Measurements from ENCODE around the gene GPC3. TPM values are rescaled to one million over a fixed set of nuclear protein-coding genes. Genes with fewer than 3 reads are reported as not detected.

The GPC3 gene
- total RNA-seq, 2 donors from 2014 or later = 0.66 to 1.4 TPM

DNA sequence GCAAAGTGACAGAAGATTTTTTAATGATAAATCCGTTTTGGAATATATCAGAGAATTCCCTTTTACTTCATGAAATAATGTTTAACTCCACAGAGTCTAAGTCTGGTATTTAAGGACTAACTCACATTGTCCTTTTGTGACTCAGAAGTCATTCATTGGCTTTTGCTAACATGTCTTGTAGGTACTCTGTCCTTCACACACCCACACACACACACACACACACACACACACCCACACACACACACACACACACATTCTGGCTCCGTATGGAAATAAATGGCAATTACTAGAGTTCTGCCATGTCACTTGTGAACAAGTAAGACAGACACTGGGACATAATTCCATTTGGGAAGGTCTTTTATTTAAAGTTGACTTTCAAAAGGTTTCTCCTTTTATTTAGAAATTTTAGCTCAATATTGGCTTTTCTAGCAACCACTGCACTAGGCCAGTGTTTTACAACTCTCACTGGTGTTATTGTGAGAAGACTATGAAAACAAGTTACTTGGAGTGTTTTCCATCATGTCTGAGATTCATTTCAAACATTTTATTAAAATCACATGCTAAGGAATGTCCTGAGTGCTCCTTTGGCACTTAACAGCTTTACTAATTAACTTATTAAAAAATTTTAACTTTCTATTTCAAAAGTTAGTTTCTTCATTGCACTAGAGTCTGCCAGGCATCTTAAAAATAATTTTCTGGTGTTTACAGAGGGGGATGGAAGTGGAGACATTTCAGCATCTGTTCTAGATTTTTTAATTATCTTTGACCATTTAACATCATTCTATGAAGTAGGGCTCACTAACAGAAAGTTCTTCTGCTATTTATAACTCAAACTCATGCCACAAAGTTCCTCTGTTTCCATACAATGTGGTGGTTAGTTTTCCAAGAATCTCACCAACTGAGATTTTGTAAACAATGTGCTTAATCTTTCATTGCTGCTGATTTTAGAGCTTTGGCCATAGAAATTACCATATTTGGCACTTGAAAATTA is 329.8 kb downstream of the GPC3 start:
- H3K36me3 Mint-ChIP-seq = no peaks in the 10 kb centered on the region
- no peak overlapping the region for H3K27ac Mint-ChIP-seq
- H3K9me3 Mint-ChIP-seq = no peaks in the 10 kb centered on the region
- ATAC-seq (no peak), DNase-seq (ENCODE audit: low spot score in 2 of 2) (no peak)

DNA sequence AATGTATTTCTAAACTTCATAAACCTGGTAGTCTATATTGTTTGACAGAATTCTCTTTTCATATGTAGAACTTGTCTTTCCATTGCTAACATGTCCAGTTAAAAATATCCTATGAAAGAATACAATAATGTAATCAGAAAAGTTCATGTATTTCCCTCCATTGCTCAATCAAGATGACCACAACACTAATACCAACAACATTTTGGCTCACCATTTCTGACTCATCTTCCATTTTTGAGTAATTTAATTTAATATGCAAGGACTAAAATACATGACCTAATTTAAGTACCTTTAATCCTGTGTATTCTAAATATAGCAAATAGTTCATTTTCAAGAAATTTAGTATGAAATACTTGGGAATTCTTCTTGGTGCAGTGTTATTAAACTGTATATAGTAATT is 330.6 kb downstream of the GPC3 start:
- Mint-ChIP-seq H3K9me3 (no peaks in the 10 kb centered on the region), H3K36me3 (no peaks in the 10 kb centered on the region), H3K27ac (no peak overlapping the region)
- ATAC-seq (no peak), DNase-seq (ENCODE audit: low spot score in 2 of 2) (no peak)

DNA sequence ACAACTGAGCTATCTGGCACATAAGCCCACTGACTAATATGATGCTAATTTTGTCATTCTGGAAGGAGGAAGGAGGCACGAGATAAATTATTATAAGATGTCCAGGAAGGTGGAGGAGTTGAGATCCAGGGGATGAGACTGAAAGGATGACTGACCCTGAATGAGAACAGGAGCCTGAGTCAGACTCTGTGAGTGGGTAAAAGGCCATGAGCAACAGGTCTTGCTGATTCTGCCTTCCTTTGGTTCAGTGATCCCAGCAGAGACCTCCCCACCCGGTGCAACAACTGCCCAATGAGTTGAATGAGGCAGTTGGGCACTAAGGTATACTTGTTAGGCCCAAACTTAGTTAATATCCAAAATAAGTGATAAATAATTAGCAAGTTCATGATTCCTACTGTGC is 332.0 kb downstream of the GPC3 start:
- no peak for ATAC-seq
- no peak overlapping the region for H3K27ac Mint-ChIP-seq
- H3K36me3 Mint-ChIP-seq = no peaks in the 10 kb centered on the region
- H3K9me3 Mint-ChIP-seq = no peaks in the 10 kb centered on the region
- no peak for DNase-seq (ENCODE audit: low spot score in 2 of 2)

DNA sequence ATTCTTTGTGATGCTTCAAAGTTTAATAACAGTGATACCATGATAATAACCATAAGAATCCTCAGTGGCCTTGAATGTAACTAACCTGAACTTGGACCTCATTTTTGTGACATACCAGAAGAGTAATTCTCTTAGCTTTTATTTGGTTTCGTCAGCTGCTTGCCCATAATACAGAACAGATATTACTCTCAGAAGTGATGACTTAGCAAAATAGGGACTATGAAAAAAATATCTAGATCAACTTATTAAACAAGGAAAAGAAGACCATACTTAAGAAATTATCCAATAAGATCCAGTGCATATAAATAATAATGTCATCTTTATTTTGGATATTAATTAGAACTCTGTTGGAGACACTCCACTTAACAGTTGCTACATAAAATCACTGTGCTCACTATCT is 333.2 kb downstream of the GPC3 start:
- H3K9me3 Mint-ChIP-seq = no peaks in the 10 kb centered on the region
- no peaks in the 10 kb centered on the region for H3K36me3 Mint-ChIP-seq
- H3K27ac Mint-ChIP-seq = no peak overlapping the region
- ATAC-seq (no peak), DNase-seq (ENCODE audit: low spot score in 2 of 2) (no peak)

DNA sequence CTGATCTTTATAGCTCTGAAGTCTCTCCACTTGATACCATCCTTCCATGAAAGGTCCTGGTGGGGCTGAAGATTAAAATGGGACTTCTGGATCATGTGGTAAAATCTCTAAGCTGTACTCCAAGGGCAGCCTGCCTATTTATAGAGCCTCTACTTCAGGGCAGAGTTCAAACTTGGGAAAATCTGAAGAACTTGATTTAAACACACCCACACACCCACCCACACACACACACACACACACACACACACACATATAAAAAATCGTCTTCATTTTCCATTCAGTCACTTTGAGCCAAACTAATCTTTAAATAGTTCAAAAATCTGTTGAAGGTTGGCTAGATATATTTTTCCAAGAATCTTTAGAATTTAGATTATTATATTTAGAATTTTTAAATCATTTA is 335.2 kb downstream of the GPC3 start:
- Mint-ChIP-seq H3K27ac (no peak overlapping the region), H3K36me3 (no peaks in the 10 kb centered on the region), H3K9me3 (no peaks in the 10 kb centered on the region)
- ATAC-seq (no peak), DNase-seq (ENCODE audit: low spot score in 2 of 2) (no peak)

DNA sequence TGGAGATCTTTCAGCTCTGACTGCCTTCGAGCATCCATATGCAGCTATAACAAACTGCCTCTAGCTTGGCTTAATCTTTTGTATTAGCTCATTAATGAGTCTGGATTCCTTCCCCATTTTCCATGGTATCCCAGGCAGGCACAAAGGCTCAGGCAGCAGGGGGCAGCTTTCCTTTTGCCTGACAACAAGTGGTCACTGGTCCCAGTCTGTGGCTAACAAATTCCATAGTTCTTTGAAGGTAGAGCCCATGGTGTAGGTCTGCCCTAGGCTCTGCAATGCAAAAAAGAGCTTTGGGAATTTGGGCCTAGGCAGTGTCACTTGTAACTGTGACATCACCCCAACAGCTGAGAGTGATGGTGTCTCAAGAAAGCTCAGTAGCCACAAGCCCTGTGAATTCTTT is 335.7 kb downstream of the GPC3 start:
- Mint-ChIP-seq H3K9me3 (no peaks in the 10 kb centered on the region), H3K36me3 (no peaks in the 10 kb centered on the region), H3K27ac (no peak overlapping the region)
- no peak for ATAC-seq
- no peak for DNase-seq (ENCODE audit: low spot score in 2 of 2)

DNA sequence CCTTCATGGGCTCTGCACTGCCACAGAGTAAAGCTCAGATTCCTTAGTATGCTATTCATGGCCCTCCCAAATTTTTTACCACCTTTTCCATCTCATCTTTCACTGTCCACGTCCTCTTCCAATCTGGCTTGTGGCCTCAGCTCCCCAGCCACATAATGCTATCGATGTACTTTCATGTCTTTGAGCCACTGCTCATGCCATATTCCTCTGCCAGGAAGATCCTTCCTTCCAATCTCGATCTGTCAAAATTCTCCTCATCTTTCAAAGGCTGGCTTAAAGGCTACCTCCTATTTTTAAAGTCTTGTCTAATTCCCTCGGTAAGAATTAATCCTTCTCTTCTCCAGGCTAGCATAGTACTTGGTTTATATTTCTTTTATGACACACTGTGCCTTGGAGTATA is 336.8 kb downstream of the GPC3 start:
- Mint-ChIP-seq H3K27ac (no peak overlapping the region), H3K9me3 (no peaks in the 10 kb centered on the region), H3K36me3 (no peaks in the 10 kb centered on the region)
- no peak for DNase-seq (ENCODE audit: low spot score in 2 of 2)
- ATAC-seq = no peak

DNA sequence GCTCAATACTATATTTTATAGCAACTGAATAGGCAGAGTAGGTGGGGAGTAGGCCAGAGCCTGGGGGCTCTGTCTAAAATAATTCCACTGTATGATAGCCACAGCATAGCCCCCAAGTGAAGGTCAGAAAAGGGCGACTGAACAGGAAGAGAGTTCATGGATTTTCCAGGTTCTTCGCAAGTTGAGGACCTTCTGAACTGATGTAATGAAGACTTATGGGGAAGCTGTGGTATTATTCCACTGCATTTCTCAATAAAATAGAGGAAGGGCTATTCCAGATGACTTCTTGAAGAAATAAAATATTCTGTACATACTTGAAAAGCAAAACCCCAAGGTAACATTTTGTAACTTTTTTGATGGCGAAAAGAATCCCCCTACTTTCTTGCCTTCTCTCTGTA is 338.7 kb downstream of the GPC3 start:
- H3K9me3 Mint-ChIP-seq = no peaks in the 10 kb centered on the region
- ATAC-seq = no peak
- no peak for DNase-seq (ENCODE audit: low spot score in 2 of 2)
- no peaks in the 10 kb centered on the region for H3K36me3 Mint-ChIP-seq
- H3K27ac Mint-ChIP-seq = no peak overlapping the region

DNA sequence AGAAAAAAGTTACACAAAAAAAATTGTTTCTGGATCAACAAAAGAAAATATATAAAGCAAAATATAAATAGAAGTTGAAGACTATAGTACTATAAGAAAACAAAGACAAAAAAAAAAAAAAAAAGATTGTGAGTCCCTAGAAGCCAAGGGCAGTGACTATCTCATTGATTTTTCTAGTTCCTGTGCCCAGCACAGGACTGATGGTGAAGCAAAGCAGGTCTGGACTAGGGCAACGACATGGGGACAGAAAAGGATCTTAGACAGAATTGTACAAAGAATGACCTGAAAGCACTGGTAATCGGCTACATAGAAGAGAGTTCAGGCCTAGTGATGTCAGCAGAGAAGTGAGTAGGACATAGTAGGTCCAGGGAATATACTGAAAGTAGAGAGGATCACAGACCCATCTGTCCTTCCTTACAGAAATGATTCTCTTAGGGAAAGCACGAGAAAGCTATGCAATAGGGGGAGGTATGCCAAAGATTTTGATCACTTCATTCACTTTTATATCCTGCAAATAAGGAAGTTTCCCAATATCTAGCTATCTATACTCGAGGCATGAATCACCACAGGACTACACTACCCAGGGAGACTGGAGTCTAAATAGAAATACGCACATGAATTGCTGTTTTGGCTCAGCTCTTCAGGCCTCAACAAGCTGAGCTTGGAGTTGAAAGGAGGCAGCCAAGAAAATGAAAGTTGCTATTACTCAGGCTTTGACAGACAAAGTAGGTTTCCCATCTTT is 339.2 kb downstream of the GPC3 start:
- ATAC-seq = no peak
- Mint-ChIP-seq H3K9me3 (no peaks in the 10 kb centered on the region), H3K27ac (no peak overlapping the region), H3K36me3 (no peaks in the 10 kb centered on the region)
- no peak for DNase-seq (ENCODE audit: low spot score in 2 of 2)

DNA sequence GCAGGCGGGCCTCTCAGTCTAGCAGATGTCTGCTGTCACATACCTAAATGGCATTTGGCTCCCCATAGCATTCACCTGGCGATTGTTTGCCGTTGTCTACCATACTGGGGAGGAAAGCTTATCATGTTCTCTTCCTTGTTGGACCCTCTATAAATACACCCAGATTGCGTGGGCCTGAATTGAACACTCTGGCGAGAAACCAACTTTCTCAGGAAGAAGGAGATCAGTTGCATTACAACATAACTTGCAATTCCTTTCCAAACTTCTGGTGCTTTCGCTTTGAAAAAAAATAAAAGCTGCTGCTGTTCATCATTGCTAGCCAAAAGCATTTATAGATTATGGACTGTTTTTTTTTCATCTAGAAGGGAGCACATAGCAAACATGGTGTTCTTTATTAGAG is 340.1 kb downstream of the GPC3 start:
- no peaks in the 10 kb centered on the region for H3K9me3 Mint-ChIP-seq
- H3K36me3 Mint-ChIP-seq = no peaks in the 10 kb centered on the region
- no peak overlapping the region for H3K27ac Mint-ChIP-seq
- no peak for DNase-seq (ENCODE audit: low spot score in 2 of 2)
- no peak for ATAC-seq

DNA sequence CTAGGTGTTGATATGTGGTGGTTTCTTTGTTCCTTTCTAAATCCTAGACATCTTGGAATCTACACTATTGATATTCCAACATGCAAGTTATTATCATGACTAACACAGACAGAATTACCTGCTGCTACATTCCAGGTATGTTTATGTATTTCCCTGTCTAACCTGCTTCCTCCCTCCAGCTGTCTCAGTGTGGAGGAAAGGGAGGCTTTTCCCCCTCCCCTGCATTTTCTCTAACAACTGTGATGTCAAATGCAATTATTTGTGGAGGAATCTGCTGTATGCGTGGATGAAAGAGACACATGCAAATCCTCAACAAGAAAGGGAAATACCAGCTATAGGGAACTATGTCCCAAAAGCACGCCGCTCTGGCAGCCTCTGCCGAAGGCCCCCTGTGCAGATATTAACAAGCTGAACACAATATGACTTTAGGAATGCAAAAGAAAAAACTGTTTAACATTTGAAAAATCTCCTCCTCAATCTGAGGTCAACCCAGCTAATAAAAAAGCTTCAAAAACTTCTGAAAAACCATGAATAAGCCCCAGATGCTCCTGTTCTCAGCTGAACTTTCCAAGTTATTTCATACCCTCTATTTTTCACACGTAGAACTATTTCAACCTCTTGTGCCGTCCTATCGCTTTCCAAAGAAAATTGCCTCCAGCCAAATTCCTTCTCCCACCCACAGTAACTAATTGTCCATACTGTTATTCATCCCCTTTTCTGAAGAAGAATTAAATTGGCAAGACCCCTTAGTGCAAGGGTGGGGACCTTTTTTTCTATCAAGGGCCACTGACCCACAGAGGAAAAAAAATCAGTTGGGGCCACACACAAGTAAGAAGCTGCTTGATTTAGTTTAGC is 345.0 kb downstream of the GPC3 start:
- DNase-seq (ENCODE audit: low spot score in 2 of 2) (no peak), ATAC-seq (no peak)
- no peak overlapping the region for H3K27ac Mint-ChIP-seq
- H3K36me3 Mint-ChIP-seq = no peaks in the 10 kb centered on the region
- H3K9me3 Mint-ChIP-seq = no peaks in the 10 kb centered on the region

DNA sequence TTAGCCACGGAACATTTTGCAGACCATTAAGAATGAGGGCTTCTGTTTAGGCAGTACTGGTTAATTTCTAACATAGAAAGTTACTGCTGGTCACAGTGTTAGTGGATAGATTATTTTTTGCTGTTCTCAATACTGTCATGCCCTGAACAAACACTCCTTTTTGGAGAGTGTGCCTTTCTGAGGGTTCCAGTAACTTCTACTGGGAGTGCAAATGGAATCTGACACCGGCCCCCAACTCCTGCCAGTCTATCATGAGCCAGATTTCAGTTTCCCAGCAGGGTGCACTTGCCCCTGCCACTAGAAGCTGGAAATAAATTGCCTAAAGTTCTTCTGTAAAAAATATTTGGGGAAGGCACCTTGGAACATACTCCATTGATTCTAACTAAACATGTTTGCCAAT is 345.7 kb downstream of the GPC3 start:
- Mint-ChIP-seq H3K9me3 (no peaks in the 10 kb centered on the region), H3K27ac (no peak overlapping the region), H3K36me3 (no peaks in the 10 kb centered on the region)
- DNase-seq (ENCODE audit: low spot score in 2 of 2) = no peak
- ATAC-seq = no peak

DNA sequence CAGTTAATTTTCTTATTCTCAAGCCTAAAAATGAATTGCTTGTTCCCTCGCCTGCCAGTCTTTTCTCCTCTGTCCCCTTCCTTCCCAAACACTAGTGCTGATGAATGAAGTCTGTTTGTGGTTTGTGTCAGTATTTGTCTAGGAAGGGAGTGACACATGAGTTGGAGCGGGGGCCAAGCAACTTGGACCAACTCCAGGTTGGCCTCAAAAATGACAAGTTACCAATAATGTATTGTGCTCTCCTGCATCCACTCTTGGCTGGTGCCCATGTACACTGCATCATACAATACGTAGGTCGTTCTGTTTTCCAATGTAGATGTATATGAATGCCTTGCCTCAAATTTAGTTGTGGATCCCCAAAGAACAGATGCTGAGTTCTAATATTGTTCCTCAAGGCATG is 347.1 kb downstream of the GPC3 start:
- Mint-ChIP-seq H3K36me3 (no peaks in the 10 kb centered on the region), H3K9me3 (no peaks in the 10 kb centered on the region), H3K27ac (no peak overlapping the region)
- no peak for ATAC-seq
- DNase-seq (ENCODE audit: low spot score in 2 of 2) = no peak

DNA sequence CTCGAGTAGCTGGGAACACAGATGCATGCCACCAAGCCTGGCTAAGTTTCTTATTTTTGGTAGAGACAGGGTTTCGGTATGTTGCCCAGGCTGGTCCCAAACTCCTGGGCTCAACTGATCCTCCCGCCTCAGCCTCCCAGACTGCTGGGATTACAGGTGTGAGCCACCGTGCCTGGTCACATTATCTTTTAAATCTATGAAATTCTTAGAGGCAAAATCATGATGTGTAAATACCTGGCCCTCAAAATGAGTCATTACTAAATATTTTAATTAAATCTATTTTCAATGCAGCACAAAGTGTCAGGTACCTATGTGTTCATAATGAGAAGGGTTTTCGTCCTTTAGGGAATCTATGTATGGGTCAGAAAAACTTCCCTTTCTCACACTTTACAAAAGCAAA is 347.6 kb downstream of the GPC3 start:
- Mint-ChIP-seq H3K27ac (no peak overlapping the region), H3K9me3 (no peaks in the 10 kb centered on the region), H3K36me3 (no peaks in the 10 kb centered on the region)
- no peak for ATAC-seq
- DNase-seq (ENCODE audit: low spot score in 2 of 2) = no peak

DNA sequence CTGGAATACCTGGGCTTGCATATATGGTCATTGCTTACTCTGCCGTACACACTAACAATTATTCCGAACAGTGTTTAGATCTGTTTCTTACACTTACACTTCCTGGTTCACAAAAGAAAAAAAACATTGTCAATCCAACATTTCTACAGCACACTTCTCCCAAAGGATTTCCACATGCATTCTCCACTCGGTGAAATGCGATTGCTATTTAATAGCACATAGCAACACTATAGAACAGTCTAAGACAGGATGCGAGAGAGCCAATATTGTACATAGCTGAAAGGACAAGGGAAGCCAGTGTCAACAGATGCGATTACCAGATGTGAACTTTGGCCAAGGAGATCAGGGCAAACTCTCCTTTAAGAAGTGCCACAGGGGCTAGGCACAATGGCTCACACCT is 349.4 kb downstream of the GPC3 start:
- ATAC-seq (no peak), DNase-seq (ENCODE audit: low spot score in 2 of 2) (no peak)
- H3K27ac Mint-ChIP-seq = no peak overlapping the region
- H3K36me3 Mint-ChIP-seq = no peaks in the 10 kb centered on the region
- no peaks in the 10 kb centered on the region for H3K9me3 Mint-ChIP-seq

DNA sequence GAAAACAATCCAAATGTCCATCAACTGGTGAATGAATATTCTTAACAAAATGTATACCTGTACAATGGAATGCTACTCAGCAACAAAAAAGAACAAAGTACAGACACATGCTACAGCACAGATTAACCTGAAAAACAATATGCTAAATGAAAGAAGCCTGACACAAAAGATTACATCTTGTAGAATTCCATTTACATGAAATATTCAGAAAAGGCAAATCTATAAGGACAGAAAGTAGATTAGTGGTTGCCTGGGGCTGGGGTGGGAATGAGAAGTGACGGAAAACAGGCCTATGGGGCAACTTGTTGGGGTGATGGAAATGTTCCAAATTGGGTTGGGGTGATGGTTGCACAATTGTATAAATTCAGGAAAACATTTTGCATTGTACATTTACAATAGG is 351.0 kb downstream of the GPC3 start:
- DNase-seq (ENCODE audit: low spot score in 2 of 2) (no peak), ATAC-seq (no peak)
- H3K36me3 Mint-ChIP-seq = no peaks in the 10 kb centered on the region
- no peaks in the 10 kb centered on the region for H3K9me3 Mint-ChIP-seq
- no peak overlapping the region for H3K27ac Mint-ChIP-seq

DNA sequence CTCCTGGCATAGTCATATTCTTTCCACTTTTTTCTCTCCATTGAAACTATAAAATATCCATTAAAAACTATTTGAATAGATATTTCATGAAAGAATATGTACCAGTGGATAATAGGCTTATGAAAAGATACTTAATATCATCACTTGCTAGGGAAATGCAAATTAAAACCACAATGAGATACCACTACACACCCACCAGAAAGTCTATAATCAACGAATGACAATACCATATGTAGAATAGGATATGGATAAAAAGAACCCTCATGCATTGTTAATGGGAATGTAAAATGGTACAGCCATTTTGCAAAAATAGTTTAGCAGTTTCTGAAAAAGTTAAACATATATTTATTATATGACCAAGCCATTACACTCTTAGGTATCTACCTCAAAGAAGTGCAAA is 351.4 kb downstream of the GPC3 start:
- no peak for DNase-seq (ENCODE audit: low spot score in 2 of 2)
- no peaks in the 10 kb centered on the region for H3K9me3 Mint-ChIP-seq
- no peak overlapping the region for H3K27ac Mint-ChIP-seq

More for the DNA sequence above, 351.4 kb downstream of the GPC3 start:
- ATAC-seq = no peak
- H3K36me3 Mint-ChIP-seq = no peaks in the 10 kb centered on the region
